HepG2 (cell line): Measurements from ENCODE around the gene SHROOM2. TPM values are rescaled to one million over a fixed set of nuclear protein-coding genes. Genes with fewer than 3 reads are reported as not detected.

Source experiments
- ATAC-seq: fragments of 200-7000 bp; cut with Tn5 transposase; 3 replicates; pipeline ENCODE4 v1.9.1; 2020; ENCODE audit warnings: mild to moderate bottlenecking, moderate library complexity
- BruUV-seq: library from RNA; stranded (reverse); fragments of 400-500 nt; replicated peaks from 2 replicates; lab custom pipeline; 2021; lab: Mats Ljungman, UMichigan
- CTCF ChIA-PET: fragments of 300-600 bp; formaldehyde crosslinking; extraction: SDS; loops from one replicate; lab custom pipeline; 2021; ENCODE audit warnings: low total read pairs, inconsistent platforms, low intra/inter-chr PET ratio; lab: Yijun Ruan, JAX
- POLR2A ChIA-PET: fragments of 350-600 bp; sonication (Branson Sonifier 250); formaldehyde crosslinking; loops from one replicate; lab custom pipeline; 2020; ENCODE audit warnings: antibody characterized with exemption, inconsistent platforms; lab: Yijun Ruan, JAX
- DNase-seq: peaks from one replicate; pipeline ENCODE4 v3.0.0-alpha.2; 2015; ENCODE audit warnings: low spot score
- FAIRE-seq: peaks from 3 replicates; lab custom pipeline; 2011; peaks lifted over from hg19 to GRCh38; lab: Jason Lieb, UNC
- H2AFZ ChIP-seq: one replicate; pipeline ENCODE4 v1.6.1; 2011; ENCODE audit warnings: low read length, inconsistent platforms
- H3K27ac ChIP-seq: fragments of 300-600 bp; 3 replicates; pipeline ENCODE4 v1.8.0; 2011; ENCODE audit warnings: mixed run types, mild to moderate bottlenecking, mixed read lengths, low read length, inconsistent platforms; ENCODE audit not compliant: insufficient read depth; ENCODE audit errors: extremely low read length
- H3K27me3 ChIP-seq, 2 experiments: fragments of 200-600 bp in 1 of 2; 2 replicates in 1 of 2; 3 replicates in 1 of 2; pipeline versions ENCODE4 v1.6.0 to v1.8.0; 2011; ENCODE audit warnings: low read length in 2 of 2, mild to moderate bottlenecking in 2 of 2, moderate library complexity in 2 of 2, inconsistent platforms in 1 of 2; ENCODE audit not compliant: insufficient read depth in 2 of 2, control insufficient read depth in 1 of 2
- H3K36me3 ChIP-seq, 2 experiments: fragments of 200-600 bp in 1 of 2; replicated peaks in 1 of 2; 2 replicates in 1 of 2; 3 replicates in 1 of 2; pipeline versions ENCODE4 v1.5.1 to v1.8.0; 2011; ENCODE audit warnings: low read length in 2 of 2, inconsistent platforms in 1 of 2; ENCODE audit not compliant: insufficient read depth in 2 of 2, control insufficient read depth in 1 of 2
- H3K4me1 ChIP-seq: 2 replicates; pipeline ENCODE4 v1.5.1; 2012; ENCODE audit warnings: low read length, inconsistent platforms; ENCODE audit not compliant: insufficient read depth
- H3K4me2 ChIP-seq: 2 replicates; pipeline ENCODE4 v1.6.0; 2011; ENCODE audit warnings: low read depth, low read length, inconsistent platforms
- H3K4me3 ChIP-seq, 3 experiments: fragments of 200-600 bp in 1 of 3; sonication (generic), shearing (Covaris generic) in 1 of 3; replicated peaks in 1 of 3; 2 replicates each; pipeline ENCODE4 v1.5.1; 2011 to 2016; ENCODE audit warnings: low read length in 3 of 3, inconsistent platforms in 2 of 3, low read depth in 2 of 3, mild to moderate bottlenecking in 2 of 3, control low read depth in 1 of 3, mixed read lengths in 1 of 3; ENCODE audit not compliant: insufficient read depth in 1 of 3
- H3K79me2 ChIP-seq: one replicate; pipeline ENCODE4 v1.6.1; 2011; ENCODE audit warnings: low read length, inconsistent platforms; ENCODE audit not compliant: insufficient read depth
- H3K9ac ChIP-seq: 2 replicates; pipeline ENCODE4 v1.6.0; 2011; ENCODE audit warnings: mild to moderate bottlenecking, low read depth, low read length, inconsistent platforms; ENCODE audit not compliant: insufficient read depth
- H3K9me3 ChIP-seq: 2 replicates; pipeline ENCODE4 v1.5.1; 2012; ENCODE audit warnings: mild to moderate bottlenecking, low read length
- H4K20me1 ChIP-seq: 2 replicates; pipeline ENCODE4 v1.6.0; 2011; ENCODE audit warnings: inconsistent platforms, mild to moderate bottlenecking, low read length, moderate library complexity; ENCODE audit not compliant: insufficient read depth
- EZH2 ChIP-seq: conservative IDR thresholded peaks from 2 replicates; pipeline ENCODE4 v1.6.1; 2012; ENCODE audit warnings: mild to moderate bottlenecking, low read depth, low read length, moderate library complexity
- HMGXB4 ChIP-seq, 2 experiments: sonication (generic) in 1 of 2; formaldehyde crosslinking in 1 of 2; IDR thresholded peaks; 2 replicates each; pipeline versions ENCODE4 v1.4.0 to v1.6.1; 2018 to 2020; ENCODE audit warnings: missing genetic modification reagents in 2 of 2, borderline replicate concordance in 1 of 2, low read depth in 1 of 2, mild to moderate bottlenecking in 1 of 2, missing biosample characterization in 1 of 2
- RBAK ChIP-seq: sonication (generic); formaldehyde crosslinking; IDR thresholded peaks from 2 replicates; pipeline ENCODE4 v1.5.1; 2020; ENCODE audit warnings: mild to moderate bottlenecking, missing genetic modification reagents
- RBM22 ChIP-seq: fragments of 200-400 bp; formaldehyde crosslinking; optimal IDR thresholded peaks from 2 replicates; pipeline ENCODE3; 2017; ENCODE audit warnings: mild to moderate bottlenecking, low read length, moderate library complexity
- REXO4 ChIP-seq: sonication (generic); formaldehyde crosslinking; IDR thresholded peaks from 2 replicates; pipeline ENCODE4 v1.8.0; 2022; ENCODE audit warnings: missing genetic modification reagents, mild to moderate bottlenecking, borderline replicate concordance
- SMARCE1 ChIP-seq: fragments of 450-650 bp; IDR thresholded peaks from 2 replicates; pipeline ENCODE4 v1.6.1; 2017; ENCODE audit warnings: borderline replicate concordance
- ZNF207 ChIP-seq: fragments of 450-650 bp; IDR thresholded peaks from 2 replicates; pipeline ENCODE4 v1.6.1; 2016; ENCODE audit warnings: antibody characterized with exemption, borderline replicate concordance
- WGBS: methylation state at CpG from one replicate; pipeline ENCODE4 v1.1.6; 2017; ENCODE audit warnings: low lambda C conversion rate; 5-methylcytosine and 5-hydroxymethylcytosine counted together
- in situ Hi-C: cut with HindIII; loops from 2 replicates; pipeline ENCODE4 v1.10.0; 2017; ENCODE audit warnings: low pct_unique_long_range_greater_than_20kb; ENCODE audit not compliant: extremely low pct_ligation_motif_present
- intact Hi-C: fragments of 100-400 bp; cut with micrococcal nuclease; formaldehyde crosslinking; loops from one replicate; pipeline ENCODE4 v1.10.0; 2022; ENCODE audit not compliant: unreplicated experiment
- polyA plus RNA-seq, 8 experiments: library from polyadenylated mRNA; depleted of rRNA in 3 of 8; stranded (reverse) in 7 of 8; unstranded in 1 of 8; fragments of >200 nt; fragmentation: Illumina TruSeq in 4 of 8; extraction: Trizol in 4 of 8; gene quantifications; 2 replicates each; pipeline versions ENCODE4 v1.2.1 to v1.2.3, GENCODE V29; 2011 to 2016; ENCODE audit warnings: low read depth in 4 of 8, missing spikeins in 1 of 8, mixed read lengths in 1 of 8; ENCODE audit not compliant: insufficient read depth in 1 of 8
- total RNA-seq, 5 experiments: library from RNA; depleted of rRNA; stranded (reverse); fragments of >200 nt; fragmentation: Illumina TruSeq; extraction: Trizol; gene quantifications; 2 replicates each; pipeline ENCODE4 v1.2.3, GENCODE V29; 2016; ENCODE audit warnings: low read depth in 1 of 5
- TF ChIP-seq, protein P1 (sequence below): sonication (generic); formaldehyde crosslinking; IDR thresholded peaks from 2 replicates; pipeline ENCODE4 v1.9.0; 2021; ENCODE audit warnings: mild to moderate bottlenecking, missing genetic modification reagents
- TF ChIP-seq, protein P2 (sequence below): sonication (generic); formaldehyde crosslinking; IDR thresholded peaks from 2 replicates; pipeline ENCODE4 v1.4.0; 2020; ENCODE audit warnings: missing genetic modification reagents, borderline replicate concordance

The SHROOM2 gene
- total and polyA plus RNA-seq, 2 of the 13 experiments (the other 11 are each of a cell fraction or from before 2014, with no cell fraction given), result 0.92 to 1.4 TPM

- TF ChIP-seq, protein P1, sequence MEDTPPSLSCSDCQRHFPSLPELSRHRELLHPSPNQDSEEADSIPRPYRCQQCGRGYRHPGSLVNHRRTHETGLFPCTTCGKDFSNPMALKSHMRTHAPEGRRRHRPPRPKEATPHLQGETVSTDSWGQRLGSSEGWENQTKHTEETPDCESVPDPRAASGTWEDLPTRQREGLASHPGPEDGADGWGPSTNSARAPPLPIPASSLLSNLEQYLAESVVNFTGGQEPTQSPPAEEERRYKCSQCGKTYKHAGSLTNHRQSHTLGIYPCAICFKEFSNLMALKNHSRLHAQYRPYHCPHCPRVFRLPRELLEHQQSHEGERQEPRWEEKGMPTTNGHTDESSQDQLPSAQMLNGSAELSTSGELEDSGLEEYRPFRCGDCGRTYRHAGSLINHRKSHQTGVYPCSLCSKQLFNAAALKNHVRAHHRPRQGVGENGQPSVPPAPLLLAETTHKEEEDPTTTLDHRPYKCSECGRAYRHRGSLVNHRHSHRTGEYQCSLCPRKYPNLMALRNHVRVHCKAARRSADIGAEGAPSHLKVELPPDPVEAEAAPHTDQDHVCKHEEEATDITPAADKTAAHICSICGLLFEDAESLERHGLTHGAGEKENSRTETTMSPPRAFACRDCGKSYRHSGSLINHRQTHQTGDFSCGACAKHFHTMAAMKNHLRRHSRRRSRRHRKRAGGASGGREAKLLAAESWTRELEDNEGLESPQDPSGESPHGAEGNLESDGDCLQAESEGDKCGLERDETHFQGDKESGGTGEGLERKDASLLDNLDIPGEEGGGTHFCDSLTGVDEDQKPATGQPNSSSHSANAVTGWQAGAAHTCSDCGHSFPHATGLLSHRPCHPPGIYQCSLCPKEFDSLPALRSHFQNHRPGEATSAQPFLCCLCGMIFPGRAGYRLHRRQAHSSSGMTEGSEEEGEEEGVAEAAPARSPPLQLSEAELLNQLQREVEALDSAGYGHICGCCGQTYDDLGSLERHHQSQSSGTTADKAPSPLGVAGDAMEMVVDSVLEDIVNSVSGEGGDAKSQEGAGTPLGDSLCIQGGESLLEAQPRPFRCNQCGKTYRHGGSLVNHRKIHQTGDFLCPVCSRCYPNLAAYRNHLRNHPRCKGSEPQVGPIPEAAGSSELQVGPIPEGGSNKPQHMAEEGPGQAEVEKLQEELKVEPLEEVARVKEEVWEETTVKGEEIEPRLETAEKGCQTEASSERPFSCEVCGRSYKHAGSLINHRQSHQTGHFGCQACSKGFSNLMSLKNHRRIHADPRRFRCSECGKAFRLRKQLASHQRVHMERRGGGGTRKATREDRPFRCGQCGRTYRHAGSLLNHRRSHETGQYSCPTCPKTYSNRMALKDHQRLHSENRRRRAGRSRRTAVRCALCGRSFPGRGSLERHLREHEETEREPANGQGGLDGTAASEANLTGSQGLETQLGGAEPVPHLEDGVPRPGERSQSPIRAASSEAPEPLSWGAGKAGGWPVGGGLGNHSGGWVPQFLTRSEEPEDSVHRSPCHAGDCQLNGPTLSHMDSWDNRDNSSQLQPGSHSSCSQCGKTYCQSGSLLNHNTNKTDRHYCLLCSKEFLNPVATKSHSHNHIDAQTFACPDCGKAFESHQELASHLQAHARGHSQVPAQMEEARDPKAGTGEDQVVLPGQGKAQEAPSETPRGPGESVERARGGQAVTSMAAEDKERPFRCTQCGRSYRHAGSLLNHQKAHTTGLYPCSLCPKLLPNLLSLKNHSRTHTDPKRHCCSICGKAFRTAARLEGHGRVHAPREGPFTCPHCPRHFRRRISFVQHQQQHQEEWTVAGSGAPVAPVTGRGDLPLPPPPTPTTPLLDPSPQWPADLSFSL, result no peak
- no peak for TF ChIP-seq SMARCE1
Observed at GRCh38 chrX:9855561-9856283, 69.5 kb downstream of the SHROOM2 start (continued).

GRCh38 chrX:9856588-9856987 lies 70.4 kb downstream of the SHROOM2 start:
- BruUV-seq, result no TSS peak
- no peaks in the 10 kb centered on the region for H3K9me3 ChIP-seq
- no peaks in the 10 kb centered on the region for H3K27me3 ChIP-seq
- no peaks in the 10 kb centered on the region for H3K79me2 ChIP-seq
- 98% methylated on average over 8 of the region's 9 CpGs for WGBS
- H3K4me1 ChIP-seq, result peaks cover 14% of the 10 kb centered on the region
- H3K36me3 ChIP-seq, result no peaks in the 10 kb centered on the region
- no peak overlapping the region for H2AFZ ChIP-seq
- in situ Hi-C loops (no loop called here), intact Hi-C loops (no loop called here)
- TF ChIP-seq REXO4 (no peak), EZH2 (no peak), HMGXB4 (CRISPR knock-in tag; IDR thresholded peaks at IDR 0.05; ENCODE audit: borderline replicate concordance in 1 of 2, low read depth in 1 of 2) (no peak), RBM22 (no peak), ZNF207 (no peak), RBAK (CRISPR knock-in tag) (no peak)
- TF ChIP-seq, protein P2, sequence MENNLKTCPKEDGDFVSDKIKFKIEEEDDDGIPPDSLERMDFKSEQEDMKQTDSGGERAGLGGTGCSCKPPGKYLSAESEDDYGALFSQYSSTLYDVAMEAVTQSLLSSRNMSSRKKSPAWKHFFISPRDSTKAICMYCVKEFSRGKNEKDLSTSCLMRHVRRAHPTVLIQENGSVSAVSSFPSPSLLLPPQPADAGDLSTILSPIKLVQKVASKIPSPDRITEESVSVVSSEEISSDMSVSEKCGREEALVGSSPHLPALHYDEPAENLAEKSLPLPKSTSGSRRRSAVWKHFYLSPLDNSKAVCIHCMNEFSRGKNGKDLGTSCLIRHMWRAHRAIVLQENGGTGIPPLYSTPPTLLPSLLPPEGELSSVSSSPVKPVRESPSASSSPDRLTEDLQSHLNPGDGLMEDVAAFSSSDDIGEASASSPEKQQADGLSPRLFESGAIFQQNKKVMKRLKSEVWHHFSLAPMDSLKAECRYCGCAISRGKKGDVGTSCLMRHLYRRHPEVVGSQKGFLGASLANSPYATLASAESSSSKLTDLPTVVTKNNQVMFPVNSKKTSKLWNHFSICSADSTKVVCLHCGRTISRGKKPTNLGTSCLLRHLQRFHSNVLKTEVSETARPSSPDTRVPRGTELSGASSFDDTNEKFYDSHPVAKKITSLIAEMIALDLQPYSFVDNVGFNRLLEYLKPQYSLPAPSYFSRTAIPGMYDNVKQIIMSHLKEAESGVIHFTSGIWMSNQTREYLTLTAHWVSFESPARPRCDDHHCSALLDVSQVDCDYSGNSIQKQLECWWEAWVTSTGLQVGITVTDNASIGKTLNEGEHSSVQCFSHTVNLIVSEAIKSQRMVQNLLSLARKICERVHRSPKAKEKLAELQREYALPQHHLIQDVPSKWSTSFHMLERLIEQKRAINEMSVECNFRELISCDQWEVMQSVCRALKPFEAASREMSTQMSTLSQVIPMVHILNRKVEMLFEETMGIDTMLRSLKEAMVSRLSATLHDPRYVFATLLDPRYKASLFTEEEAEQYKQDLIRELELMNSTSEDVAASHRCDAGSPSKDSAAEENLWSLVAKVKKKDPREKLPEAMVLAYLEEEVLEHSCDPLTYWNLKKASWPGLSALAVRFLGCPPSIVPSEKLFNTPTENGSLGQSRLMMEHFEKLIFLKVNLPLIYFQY (CRISPR knock-in tag), result no peak
- no peak overlapping the region for H3K4me3 ChIP-seq
- no peaks in the 10 kb centered on the region for H4K20me1 ChIP-seq
- ChIA-PET POLR2A (no interaction called here), CTCF (no interaction called here)
- no peak for DNase-seq
- H3K9ac ChIP-seq, result no peak overlapping the region
- H3K27ac ChIP-seq, result no peak overlapping the region
- no peak for ATAC-seq
- no peak overlapping the region for H3K4me2 ChIP-seq
- FAIRE-seq, result no peak
